ENCODE data around the gene MS4A5. TPM values are rescaled to one million over a fixed set of nuclear protein-coding genes. Genes with fewer than 3 reads are reported as not detected.

MS4A5 gene, protein sequence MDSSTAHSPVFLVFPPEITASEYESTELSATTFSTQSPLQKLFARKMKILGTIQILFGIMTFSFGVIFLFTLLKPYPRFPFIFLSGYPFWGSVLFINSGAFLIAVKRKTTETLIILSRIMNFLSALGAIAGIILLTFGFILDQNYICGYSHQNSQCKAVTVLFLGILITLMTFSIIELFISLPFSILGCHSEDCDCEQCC
- not detected in 2 replicates for total RNA-seq (2014; rRNA removed; shearing (Covaris generic))

DNA sequence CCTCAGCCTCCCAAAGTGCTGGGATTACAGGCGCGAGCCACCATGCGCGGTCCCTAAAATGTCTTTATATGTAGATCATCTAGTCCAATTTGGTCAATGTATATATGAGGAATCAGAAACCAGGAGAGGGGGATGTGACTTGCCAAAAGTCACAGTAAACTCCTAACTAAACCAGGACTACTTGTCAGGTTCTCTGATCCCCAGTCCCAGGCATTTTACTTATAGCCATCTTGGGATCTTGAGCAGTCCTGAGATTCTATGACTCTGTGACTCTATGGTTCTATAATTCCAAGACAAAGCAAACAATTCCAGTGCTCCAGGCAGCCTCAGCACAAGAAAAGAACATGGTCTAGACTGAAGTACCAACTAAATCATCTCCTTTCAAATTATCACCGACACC, at the start of gene MS4A5:
Gene MS4A5 (plus strand): TSS at position 301 of the 400 bp plus-strand sequence. CDS start 103 bp downstream, outside the sequence.

DNA sequence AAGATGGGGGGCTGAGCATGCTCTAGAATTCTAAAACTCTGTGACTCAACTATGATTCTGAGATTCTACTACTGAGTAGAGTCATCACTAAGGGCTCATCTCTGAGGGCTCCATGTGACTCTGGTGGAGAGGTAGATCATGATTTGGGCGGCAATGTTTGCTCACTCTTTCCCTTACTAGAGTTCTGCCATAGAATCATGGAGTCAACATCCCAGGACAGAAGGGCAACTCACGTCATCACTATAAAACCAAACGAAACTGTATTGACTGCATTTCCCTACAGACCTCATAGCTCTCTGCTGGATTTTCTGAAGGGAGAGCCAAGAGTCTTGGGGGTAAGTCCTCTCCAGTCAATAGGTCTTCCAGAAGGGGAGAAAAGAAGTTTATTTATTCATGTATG, 33.0 kb upstream of the MS4A5 start, which contains the start of gene MS4A14:
Gene MS4A14 (plus strand): TSS at position 78 of the 400 bp plus-strand sequence. CDS start 120 bp downstream, at position 198.

DNA sequence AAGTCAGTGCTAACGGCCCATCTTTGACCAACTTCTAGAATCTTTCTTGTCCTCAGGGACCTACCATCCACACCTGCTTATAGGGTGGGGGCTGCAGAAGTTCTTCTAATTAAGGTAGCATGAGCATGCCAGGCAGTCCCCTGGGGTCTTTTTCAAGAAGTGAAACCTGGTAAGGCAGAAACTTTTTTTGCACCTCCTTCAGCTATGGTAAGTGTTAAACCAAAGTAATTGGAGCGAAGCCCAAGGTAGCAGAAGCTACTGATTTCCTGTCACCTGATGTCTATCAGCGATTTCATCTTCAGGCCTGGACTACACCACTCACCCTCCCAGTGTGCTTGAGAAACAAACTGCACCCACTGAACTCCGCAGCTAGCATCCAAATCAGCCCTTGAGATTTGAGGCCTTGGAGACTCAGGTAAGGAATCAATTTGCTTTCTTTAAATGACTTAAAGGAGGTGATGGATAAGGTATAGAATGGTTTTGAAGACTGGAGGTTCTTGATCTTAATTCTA, 26.2 kb downstream of the MS4A5 start, which contains the start of gene MS4A1:
Gene MS4A1 (plus strand): TSS at position 317 of the 512 bp plus-strand sequence. CDS start 6,528 bp downstream, outside the sequence.

DNA sequence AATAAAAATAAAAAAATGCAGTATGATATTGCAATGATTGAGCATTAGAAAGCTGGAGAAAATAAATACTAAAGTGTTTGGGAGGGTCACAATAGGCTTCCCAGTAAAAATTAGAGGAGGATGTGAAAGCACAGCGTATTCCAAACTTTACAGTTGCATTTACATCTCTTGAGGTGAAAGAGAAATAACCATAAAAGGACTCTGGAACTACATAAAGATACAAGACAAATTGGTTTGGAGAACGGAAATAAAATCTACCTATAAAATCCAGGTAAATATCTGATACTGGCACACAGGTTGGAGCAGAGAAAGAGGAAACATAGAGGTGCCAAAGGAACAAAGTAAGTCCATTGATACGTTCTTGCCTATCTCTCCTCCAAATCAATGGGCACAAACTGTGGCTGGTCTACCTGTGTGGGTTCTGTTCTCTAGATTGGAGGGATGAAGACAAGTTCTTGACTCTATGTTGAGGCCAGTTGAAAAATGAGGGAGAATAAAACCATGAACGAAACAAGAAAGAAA, 63.2 kb downstream of the MS4A5 start, which contains the start of gene MS4A12:
Gene MS4A12 (plus strand): TSS at position 291 of the 522 bp plus-strand sequence. CDS start 4,541 bp downstream, outside the sequence.

Other genes with a start within 250 kb of the MS4A5 start
- gene MS4A6A, start 246.5 kb upstream of the MS4A5 start, total RNA-seq (2014; rRNA removed; shearing (Covaris generic)), result not detected in 2 replicates
- gene MS4A4E, start 186.4 kb upstream of the MS4A5 start, total RNA-seq (2014; rRNA removed; shearing (Covaris generic)), result not detected in 2 replicates
- not detected in 2 replicates for gene MS4A4A, start 148.9 kb upstream of the MS4A5 start, total RNA-seq (2014; rRNA removed; shearing (Covaris generic))
- gene MS4A6E, start 102.3 kb upstream of the MS4A5 start, total RNA-seq (2014; rRNA removed; shearing (Covaris generic)), result not detected in 2 replicates
- gene MS4A7, start 51.0 kb upstream of the MS4A5 start, total RNA-seq (2014; rRNA removed; shearing (Covaris generic)), result not detected in 2 replicates
- gene MS4A14, start 33.1 kb upstream of the MS4A5 start, total RNA-seq (2014; rRNA removed; shearing (Covaris generic)), result not detected in 2 replicates
- gene MS4A1, start 26.3 kb downstream of the MS4A5 start, total RNA-seq (2014; rRNA removed; shearing (Covaris generic)), result not detected in 2 replicates
- not detected in 2 replicates for gene MS4A12, start 63.2 kb downstream of the MS4A5 start, total RNA-seq (2014; rRNA removed; shearing (Covaris generic))
- 0.13 and 0.30 TPM in 2 replicates for gene MS4A13, start 85.8 kb downstream of the MS4A5 start, total RNA-seq (2014; rRNA removed; shearing (Covaris generic))

All from A375 (cell line).